ENCODE data around the gene KCTD13. TPM values are rescaled to one million over a fixed set of nuclear protein-coding genes. Genes with fewer than 3 reads are reported as not detected.

The KCTD13 gene, protein sequence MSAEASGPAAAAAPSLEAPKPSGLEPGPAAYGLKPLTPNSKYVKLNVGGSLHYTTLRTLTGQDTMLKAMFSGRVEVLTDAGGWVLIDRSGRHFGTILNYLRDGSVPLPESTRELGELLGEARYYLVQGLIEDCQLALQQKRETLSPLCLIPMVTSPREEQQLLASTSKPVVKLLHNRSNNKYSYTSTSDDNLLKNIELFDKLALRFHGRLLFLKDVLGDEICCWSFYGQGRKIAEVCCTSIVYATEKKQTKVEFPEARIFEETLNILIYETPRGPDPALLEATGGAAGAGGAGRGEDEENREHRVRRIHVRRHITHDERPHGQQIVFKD
- total RNA-seq = 9.9 and 12.5 TPM in 2 replicates

DNA sequence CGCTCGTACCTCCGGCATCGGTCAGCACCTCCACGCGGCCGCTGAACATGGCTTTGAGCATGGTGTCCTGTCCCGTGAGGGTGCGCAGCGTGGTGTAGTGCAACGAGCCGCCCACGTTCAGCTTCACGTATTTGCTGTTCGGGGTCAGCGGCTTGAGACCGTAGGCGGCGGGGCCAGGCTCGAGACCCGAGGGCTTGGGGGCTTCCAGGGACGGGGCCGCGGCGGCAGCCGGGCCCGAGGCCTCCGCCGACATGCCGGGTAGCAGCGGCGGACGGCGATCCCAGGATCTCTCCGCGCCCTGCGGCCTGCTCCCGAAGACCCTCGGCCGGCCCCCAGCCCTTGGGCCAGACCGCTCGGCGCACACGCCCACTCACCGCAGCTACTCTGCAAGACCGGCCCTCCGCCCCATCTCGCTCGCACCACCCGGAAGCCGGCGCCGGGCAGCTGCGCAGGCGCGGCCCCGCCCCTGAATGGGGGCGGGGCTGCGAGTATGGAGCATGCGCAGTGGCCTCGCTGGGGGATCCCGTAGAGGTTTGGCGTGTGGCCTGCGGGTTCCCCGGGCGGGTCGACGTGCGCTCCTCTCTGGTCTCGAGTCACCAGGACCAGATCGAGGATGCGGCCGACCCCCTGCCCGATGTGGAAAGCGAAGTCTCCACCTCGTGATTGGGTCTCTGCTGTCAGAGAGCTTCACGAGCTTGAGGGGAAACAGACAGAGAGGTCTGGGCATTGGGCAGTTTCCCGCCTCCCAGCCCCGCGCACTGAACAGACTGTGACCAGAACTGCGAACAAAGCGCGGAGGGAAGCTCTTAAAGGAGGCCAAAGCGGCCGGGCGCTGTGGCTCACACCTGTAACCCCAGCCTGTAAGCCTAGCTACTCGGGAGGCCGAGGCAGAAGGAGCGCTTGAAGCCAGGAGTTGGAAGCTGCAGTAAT, at the start of gene KCTD13:
TSS of gene KCTD13 (minus strand) at position 446 of the 930 bp plus-strand sequence. CDS start at position 253, 193 bp downstream.

GRCh38 chr16:29973384-29974246, 47.6 kb upstream of the KCTD13 start, which contains the start of gene TAOK2:
TAOK2 (plus strand) TSS chr16:29973868; CDS start chr16:29977773, 3,905 bp downstream.

GRCh38 chr16:29961479-29962343, 35.7 kb upstream of the KCTD13 start, which contains the start of gene TMEM219:
TMEM219 (plus strand) TSS chr16:29962079; CDS start chr16:29963144, 1,065 bp downstream.

GRCh38 chr16:29900102-29900887, 25.7 kb downstream of the KCTD13 start, which contains the start of gene ASPHD1:
ASPHD1 (plus strand) TSS chr16:29900488; CDS start chr16:29900972, 484 bp downstream.

GRCh38 chr16:29899516-29900101, 26.4 kb downstream of the KCTD13 start, which contains the start of gene SEZ6L2:
SEZ6L2 (minus strand) TSS chr16:29899550; CDS start chr16:29899019, 531 bp downstream.

DNA sequence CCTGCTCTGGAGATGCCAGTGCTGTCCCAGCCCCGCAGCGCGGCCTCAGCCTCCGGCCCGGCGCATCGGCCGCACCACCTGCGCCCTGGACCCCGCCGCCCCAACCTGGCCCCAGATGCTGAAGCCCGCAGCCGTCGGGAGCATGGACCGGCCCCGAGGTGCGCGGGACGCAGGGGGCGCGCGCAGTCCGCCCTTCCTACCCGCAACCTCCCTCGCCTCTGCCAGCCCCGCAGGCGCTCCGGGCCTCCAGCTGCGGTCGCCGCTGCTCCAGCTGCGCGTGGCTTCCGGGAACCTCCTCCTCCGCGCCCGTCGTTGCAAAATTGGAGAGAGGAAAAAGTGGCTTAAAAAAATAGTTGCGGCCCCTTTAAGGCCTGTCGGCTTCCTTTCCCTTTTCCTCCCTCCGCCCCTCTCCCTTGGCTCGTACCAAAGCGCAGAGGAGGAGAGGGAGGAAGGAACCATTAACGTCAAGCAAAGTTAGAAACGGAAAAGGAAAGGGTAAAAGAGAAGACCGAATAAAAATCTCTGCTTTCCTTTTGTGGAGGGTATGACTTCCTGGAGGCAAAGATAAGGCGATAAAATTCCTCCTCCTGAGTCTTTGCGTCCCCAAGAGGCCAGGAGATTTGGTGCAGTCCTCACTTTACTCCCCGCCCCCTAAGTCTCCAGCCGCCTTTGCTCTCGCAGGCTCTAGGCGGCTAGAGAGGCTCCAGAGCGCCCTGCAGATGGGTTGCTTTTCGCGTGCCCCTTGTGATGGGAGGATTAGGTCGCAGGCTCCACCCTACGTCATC, 63.0 kb downstream of the KCTD13 start, which contains the start of gene CDIPT:
TSS of gene CDIPT (minus strand) at position 343 of the 785 bp plus-strand sequence. CDS start 369 bp downstream, outside the sequence.

Other genes starting within 250 kb of the KCTD13 start
- gene QPRT, start 247.0 kb downstream of the KCTD13 start, total RNA-seq = 29.5 and 57.1 TPM in 2 replicates
- not detected in 2 replicates for gene C16orf54, start 180.2 kb downstream of the KCTD13 start, total RNA-seq
- not detected in 2 replicates for gene ZG16, start 148.0 kb downstream of the KCTD13 start, total RNA-seq
- 7.3 and 78.8 TPM in 2 replicates for gene KIF22, start 135.5 kb downstream of the KCTD13 start, total RNA-seq
- 116 and 157 TPM in 2 replicates for gene MAZ, start 119.7 kb downstream of the KCTD13 start, total RNA-seq
- gene PRRT2, start 114.0 kb downstream of the KCTD13 start, total RNA-seq = 3.6 and 6.0 TPM in 2 replicates
- 19.4 and 30.4 TPM in 2 replicates for gene PAGR1, start 110.1 kb downstream of the KCTD13 start, total RNA-seq
- 684 and 723 TPM in 2 replicates for gene MVP, start 105.8 kb downstream of the KCTD13 start, total RNA-seq
- 69.4 and 169 TPM in 2 replicates for gene CDIPT, start 63.0 kb downstream of the KCTD13 start, total RNA-seq
- gene SEZ6L2, start 26.7 kb downstream of the KCTD13 start, total RNA-seq = 4.1 and 21.5 TPM in 2 replicates
- gene ASPHD1, start 25.7 kb downstream of the KCTD13 start, total RNA-seq = 6.5 and 7.7 TPM in 2 replicates
- 76.5 and 105 TPM in 2 replicates for gene TMEM219, start 35.9 kb upstream of the KCTD13 start, total RNA-seq
- 59.2 and 87.8 TPM in 2 replicates for gene TAOK2, start 47.6 kb upstream of the KCTD13 start, total RNA-seq
- gene HIRIP3, start 69.4 kb upstream of the KCTD13 start, total RNA-seq = 5.8 and 11.8 TPM in 2 replicates
- 19.7 and 26.9 TPM in 2 replicates for gene INO80E, start 70.0 kb upstream of the KCTD13 start, total RNA-seq
- 1.2 TPM in 1 of 2 replicates, not detected in the other for gene DOC2A, start 84.8 kb upstream of the KCTD13 start, total RNA-seq
- not detected in 2 replicates for gene C16orf92, start 97.0 kb upstream of the KCTD13 start, total RNA-seq
- not detected in 2 replicates for gene TLCD3B, start 105.0 kb upstream of the KCTD13 start, total RNA-seq
- gene ALDOA, start 139.5 kb upstream of the KCTD13 start, total RNA-seq = 770 and 1,149 TPM in 2 replicates
- 201 and 205 TPM in 2 replicates for gene PPP4C, start 149.8 kb upstream of the KCTD13 start, total RNA-seq
- under 0.01 and 0.33 TPM in 2 replicates for gene TBX6, start 165.7 kb upstream of the KCTD13 start, total RNA-seq
- 9.9 and 25.8 TPM in 2 replicates for gene YPEL3, start 170.0 kb upstream of the KCTD13 start, total RNA-seq
- 1.6 and 2.6 TPM in 2 replicates for gene GDPD3, start 187.3 kb upstream of the KCTD13 start, total RNA-seq
- 40.4 and 108 TPM in 2 replicates for gene MAPK3, start 197.0 kb upstream of the KCTD13 start, total RNA-seq

Data from smooth muscle cell of trachea (primary cell).